NB4 (cell line): ENCODE data around the gene P2RY12.

Experiments
- CTCF ChIP-seq: IDR thresholded peaks from one replicate; pipeline ENCODE4 v1.5.1; 2012; ENCODE audit warnings: low read depth, low read length
- POLR2A ChIP-seq: IDR thresholded peaks from 2 replicates; pipeline ENCODE4 v1.6.1; 2011; ENCODE audit warnings: mild to moderate bottlenecking; ENCODE audit not compliant: insufficient read length; ENCODE audit errors: extremely low read depth

- TF ChIP-seq CTCF, result no peak
- no peak for TF ChIP-seq POLR2A
Measured at GRCh38 chr3:151403246-151403645, 18.7 kb upstream of the P2RY12 start.
